Measurements from ENCODE around the gene ACTR2.

DNA sequence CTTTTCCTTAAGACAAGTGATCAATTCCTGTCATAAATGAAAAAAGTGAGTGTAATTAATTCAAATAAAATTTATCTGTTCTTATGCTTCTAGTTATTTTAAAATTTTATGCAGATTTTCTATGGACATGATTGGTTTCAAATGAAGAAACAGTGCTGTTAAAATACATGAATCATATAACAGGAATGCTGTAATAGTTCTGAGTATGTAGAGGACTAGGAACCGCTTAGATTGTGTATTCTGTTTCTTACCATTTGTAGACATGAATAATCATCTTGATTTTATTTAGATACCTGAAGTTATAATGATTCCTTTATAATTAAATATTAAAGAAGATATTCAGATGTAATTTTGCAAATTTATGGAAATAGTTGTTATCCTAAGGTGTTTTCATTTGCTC is 3.5 kb downstream of the ACTR2 start:
- TF ChIP-seq, protein P1, sequence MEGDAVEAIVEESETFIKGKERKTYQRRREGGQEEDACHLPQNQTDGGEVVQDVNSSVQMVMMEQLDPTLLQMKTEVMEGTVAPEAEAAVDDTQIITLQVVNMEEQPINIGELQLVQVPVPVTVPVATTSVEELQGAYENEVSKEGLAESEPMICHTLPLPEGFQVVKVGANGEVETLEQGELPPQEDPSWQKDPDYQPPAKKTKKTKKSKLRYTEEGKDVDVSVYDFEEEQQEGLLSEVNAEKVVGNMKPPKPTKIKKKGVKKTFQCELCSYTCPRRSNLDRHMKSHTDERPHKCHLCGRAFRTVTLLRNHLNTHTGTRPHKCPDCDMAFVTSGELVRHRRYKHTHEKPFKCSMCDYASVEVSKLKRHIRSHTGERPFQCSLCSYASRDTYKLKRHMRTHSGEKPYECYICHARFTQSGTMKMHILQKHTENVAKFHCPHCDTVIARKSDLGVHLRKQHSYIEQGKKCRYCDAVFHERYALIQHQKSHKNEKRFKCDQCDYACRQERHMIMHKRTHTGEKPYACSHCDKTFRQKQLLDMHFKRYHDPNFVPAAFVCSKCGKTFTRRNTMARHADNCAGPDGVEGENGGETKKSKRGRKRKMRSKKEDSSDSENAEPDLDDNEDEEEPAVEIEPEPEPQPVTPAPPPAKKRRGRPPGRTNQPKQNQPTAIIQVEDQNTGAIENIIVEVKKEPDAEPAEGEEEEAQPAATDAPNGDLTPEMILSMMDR (IDR thresholded peaks at IDR 0.05): no peak
- TF ChIP-seq FOXJ3 (CRISPR knock-in tag; IDR thresholded peaks at IDR 0.05; ENCODE audit: borderline replicate concordance): no peak
- TF ChIP-seq PRDM15 (CRISPR knock-in tag; IDR thresholded peaks at IDR 0.05): no peak
- TF ChIP-seq ZBTB21 (CRISPR knock-in tag; IDR thresholded peaks at IDR 0.05; ENCODE audit: borderline replicate concordance): no peak
- TF ChIP-seq ELF4 (CRISPR knock-in tag; IDR thresholded peaks at IDR 0.05; ENCODE audit: low read depth): no peak
- no peak for TF ChIP-seq ZNF138 (CRISPR knock-in tag; conservative IDR thresholded peaks at IDR 0.05)
- TF ChIP-seq, protein P2, sequence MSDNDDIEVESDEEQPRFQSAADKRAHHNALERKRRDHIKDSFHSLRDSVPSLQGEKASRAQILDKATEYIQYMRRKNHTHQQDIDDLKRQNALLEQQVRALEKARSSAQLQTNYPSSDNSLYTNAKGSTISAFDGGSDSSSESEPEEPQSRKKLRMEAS (CRISPR knock-in tag; IDR thresholded peaks at IDR 0.05): no peak
- TF ChIP-seq RELA (CRISPR knock-in tag; IDR thresholded peaks at IDR 0.05; ENCODE audit: borderline replicate concordance): no peak
- TF ChIP-seq NR2C2 (CRISPR knock-in tag; IDR thresholded peaks at IDR 0.05): no peak
- no peak for TF ChIP-seq ZBTB43 (CRISPR knock-in tag; IDR thresholded peaks at IDR 0.05)
- TF ChIP-seq CREM (CRISPR knock-in tag; IDR thresholded peaks at IDR 0.05): no peak
- TF ChIP-seq TEAD4 (CRISPR knock-in tag; IDR thresholded peaks at IDR 0.05): no peak
- TF ChIP-seq NR1H2 (CRISPR knock-in tag; IDR thresholded peaks at IDR 0.05): no peak
- TF ChIP-seq JUN (CRISPR knock-in tag; IDR thresholded peaks at IDR 0.05): no peak

Measured in WTC11 (cell line).